Right kidney (tissue), 1 donor: Measurements from ENCODE around the gene FIGNL2.

Experiments used
- DNase-seq: peaks from one replicate; pipeline ENCODE4 v3.0.0-alpha.2; 2016

FIGNL2 gene

DNA sequence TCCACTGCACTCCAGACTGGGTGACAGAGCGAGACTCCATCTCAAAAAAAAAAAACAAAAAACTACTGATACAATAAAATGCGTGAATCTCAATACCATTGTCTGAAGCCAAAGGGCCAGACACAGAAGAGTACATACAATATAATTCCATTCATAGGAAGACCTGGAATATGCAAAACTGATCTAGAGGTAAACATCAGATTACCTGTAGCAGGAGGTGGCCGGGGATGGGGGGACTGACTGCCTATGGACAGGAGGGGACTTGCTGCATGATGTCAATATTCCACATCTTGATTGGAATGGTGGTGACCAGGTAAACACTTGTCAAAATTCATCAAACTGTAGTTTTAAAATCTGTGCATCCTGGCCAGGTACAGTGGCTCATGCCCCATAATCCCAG is 12.5 kb upstream of the FIGNL2 start:
- no peak for DNase-seq

DNA sequence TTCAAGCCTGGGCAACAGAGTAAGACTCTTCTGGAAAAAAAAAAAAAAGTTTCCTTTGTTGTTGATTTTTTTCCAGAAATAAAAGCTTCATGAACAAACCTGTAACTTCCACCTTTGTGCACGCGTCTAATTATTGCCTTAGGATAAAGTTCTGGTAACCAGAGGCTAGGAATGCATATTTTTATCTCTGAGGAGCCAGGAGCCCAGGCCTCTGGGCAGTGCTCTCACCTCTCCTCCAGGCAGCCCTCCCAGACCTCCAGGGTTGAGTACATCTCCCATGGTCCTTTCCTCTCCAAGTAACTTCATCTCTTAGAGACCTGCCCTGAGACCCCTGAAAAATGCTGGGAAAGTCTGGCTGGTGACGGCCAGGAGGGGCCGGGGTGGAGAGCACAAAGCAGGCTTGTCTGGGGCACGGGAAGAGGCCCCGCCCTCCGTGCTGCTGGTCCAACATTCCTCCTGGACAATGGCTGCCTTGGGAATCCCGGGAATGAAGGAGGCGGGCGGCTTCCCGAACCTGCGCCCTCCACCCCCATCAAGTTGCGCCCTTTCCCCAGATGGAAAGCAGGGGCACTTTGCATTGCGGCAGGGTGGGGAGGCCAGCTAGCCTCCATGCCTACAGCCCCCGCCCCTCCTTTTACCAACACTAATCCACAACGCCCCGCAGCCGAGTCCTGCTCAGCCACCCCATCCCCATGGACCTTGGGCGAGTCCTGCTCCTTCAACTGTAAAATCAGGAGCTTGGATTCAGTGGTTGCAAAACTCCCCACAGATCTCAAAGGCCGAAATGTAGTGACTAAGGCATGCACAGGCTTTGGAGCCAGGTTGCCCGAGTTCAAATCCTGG is 7.3 kb upstream of the FIGNL2 start:
- peak; percentile 76 for DNase-seq

DNA sequence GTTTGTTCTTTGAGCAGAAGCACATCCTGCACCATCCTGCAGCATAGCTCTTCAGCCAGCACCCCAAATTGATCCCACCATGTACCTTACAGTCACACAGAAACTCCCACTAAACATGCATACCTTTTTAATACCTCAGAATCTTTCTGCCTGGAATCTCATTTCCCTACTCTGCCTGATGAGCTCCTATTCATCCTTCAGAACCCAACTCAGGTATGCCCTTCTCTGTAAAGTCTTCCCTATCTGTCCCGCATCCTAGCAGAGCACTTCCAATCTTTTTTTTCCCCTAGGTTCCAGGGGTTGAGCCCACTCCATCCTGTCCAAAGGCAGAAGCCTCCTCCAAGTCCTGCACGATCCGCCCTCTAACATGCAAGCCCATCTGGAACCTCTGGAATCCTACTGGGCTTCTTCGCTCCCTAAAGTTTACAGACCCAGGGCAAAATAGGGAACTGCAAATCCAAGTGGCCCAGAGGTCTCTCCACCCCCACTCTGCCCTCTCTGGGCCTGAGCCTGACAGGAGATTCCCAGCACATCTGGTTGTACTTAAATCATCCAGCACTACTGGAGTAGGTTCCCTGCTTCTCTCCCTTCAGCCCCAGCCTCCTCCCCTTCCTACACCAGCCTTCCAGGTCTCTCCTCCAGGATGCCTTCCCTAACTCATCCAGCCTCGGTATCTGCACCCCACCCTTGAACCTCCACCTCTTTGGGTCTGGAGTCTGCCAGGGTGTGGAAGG is 4.1 kb upstream of the FIGNL2 start:
- DNase-seq = no peak

DNA sequence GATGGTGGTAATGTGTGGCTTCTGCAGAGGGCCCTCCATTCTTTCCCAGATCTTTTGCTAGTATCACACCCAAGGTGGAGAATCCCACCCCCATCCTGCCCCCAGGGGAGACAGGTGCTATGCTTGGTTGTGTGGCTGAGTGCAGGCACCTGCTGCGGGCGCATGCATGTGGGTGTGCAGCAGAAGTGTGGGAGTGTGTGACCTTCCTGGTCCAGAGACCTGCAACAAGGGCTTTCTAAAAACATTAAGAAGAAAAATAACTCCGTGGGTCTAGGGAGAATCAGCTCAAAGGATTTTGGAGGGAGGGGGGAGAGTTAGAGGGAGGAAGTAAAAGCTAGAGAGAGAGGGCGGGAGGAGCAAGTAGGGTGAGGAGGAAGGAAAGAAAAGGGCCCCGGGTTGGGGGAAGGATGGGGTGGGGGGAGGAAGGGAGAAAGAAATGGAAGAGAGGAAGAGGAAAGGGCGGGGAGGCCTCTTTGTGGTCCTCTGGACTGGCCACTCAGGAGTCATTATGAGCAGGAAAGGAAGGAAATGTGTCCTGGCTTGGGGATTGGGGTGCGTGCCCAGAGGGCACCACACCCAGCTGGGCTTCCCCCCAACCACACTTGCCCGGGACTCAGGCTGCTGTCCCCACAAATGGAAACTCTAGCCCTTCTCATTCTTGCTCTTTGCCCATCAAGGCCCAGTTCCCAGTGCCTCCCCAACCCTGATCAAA is 3.1 kb upstream of the FIGNL2 start:
- no peak for DNase-seq

DNA sequence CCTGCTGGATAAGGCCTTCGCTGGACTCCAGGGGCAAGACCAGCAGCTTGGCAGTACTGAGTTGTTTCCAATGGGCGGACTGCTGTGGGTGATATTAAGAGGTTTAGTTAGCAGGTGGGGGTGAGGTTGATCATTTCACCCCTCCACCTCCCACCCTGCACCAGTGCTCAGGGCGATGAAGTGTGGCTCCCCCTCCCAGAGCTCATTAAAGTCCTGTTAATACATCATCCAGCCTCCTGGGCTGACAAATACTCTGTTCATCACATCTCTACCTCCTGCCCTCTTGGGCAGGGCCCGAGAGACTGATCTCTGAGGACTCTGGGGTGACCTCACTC is 2.4 kb upstream of the FIGNL2 start:
- DNase-seq = no peak

DNA sequence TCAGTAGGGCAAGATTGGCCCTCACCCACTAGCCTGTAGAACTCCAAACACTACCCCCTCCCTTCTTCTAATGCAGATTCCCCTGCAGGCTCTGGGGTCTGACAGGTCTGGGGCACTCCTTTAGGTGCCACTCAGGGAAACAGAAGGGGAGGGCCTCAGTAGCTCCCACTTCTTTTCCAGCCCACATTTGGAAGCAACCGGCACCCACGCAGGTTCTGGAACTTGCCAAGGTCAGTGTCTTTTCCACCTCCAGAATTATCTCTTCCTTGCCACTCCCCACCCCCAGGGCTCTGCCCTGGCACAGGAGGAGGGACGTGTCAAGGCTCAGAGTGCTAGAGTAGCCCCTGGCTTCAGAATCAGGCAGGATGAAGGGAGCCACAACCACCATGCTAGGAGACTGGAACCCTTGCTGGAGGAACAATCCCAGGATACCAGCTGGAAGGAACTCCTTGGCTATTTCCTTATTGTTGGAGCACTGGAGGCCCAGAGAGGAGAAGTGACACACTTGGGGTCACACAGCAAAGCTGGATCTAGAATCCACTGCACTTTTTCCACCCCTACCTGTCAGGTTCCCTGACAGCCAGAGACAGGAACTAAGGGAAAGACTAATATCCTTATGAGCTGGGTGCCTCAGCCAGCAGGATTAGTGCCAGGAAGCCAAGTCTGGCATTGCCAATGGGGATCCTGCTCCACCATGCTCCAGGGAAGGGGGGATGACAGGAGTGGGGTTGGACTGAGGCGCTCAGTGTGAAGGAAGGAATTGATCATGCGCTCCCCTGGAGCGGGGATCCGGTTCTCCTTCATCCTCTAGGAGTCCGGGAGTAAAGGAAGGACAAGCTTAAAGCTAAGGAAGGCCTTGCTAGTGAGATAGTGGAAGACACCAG is 1.8 kb upstream of the FIGNL2 start:
- no peak for DNase-seq

DNA sequence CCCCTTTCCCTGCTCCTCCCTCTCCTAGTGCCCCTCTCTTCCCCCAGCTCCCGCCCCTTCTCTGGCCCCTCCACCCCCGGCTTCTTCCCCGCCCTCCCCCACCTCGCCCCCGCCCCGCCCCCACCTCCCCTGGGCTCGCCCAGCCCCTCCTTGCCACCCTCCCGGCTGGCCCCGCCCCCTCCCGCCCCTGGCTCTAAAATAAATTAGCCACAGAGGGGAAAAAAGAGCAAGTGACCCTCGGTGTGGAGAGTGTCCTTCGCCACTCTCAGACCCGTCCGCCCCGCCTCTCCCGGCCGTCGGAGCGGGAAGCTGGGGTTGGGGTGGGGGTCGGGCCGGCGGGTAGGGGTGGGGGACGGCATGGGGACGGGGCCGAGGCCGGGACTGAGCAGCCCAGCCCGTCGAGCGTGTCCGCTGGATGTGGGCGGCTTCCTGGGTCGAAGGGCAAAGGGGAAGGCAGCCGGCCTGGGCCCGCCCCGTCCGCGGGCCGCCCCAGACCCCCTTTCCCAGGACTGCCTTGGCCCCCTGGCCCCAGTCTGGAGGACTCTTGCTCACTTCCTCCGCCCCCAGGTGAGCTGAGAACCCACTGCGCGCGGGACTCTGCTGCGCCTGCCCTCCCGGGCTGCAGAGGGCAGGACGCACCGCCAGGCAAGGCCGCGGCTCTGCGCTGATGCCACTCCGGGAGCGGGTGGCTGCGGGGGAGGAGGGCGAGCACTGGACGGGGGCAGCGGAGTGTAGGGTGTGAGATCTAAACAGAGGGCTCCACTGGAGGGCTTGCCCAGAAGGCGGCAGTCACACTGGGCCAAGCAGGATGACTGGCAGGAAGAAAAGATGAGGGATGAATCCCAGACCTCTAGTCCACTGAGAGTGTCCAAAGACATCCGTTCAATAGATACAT is 570 bp upstream of the FIGNL2 start:
- DNase-seq = peak; percentile 72

DNA sequence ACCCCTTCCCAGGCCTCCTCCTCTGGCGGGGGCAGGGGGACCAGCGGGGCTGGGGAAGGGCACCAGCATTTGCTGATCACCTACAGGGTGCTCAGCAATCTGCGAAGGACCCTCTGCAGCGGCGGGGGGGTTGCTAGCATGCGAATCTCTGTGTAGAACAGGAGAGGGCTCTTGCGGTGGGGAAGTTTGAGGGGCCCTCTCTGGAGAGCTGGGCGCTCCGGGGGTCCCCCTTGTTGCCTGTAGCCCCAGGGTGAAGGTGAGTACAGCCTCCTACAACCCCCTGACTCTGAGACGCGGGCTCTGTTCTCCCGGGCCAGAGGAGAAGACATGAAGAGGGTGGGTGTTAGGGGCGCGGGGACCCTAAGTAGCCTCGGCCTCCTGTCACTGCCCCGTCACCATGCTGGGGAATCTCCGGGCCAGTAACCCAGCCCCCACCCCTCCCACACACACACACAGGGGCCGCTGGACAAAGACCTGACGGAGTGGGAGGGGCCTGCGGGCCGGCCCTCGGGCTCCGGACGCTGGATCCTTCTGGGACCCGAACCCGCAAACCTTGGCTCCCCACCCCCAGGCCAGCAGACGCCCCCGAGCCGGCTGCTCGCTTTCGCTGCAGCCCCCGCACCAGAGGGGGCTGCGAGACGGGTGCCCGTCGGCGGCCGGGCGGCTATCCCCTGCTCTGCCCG is 734 bp downstream of the FIGNL2 start:
- DNase-seq = peak; percentile 75

DNA sequence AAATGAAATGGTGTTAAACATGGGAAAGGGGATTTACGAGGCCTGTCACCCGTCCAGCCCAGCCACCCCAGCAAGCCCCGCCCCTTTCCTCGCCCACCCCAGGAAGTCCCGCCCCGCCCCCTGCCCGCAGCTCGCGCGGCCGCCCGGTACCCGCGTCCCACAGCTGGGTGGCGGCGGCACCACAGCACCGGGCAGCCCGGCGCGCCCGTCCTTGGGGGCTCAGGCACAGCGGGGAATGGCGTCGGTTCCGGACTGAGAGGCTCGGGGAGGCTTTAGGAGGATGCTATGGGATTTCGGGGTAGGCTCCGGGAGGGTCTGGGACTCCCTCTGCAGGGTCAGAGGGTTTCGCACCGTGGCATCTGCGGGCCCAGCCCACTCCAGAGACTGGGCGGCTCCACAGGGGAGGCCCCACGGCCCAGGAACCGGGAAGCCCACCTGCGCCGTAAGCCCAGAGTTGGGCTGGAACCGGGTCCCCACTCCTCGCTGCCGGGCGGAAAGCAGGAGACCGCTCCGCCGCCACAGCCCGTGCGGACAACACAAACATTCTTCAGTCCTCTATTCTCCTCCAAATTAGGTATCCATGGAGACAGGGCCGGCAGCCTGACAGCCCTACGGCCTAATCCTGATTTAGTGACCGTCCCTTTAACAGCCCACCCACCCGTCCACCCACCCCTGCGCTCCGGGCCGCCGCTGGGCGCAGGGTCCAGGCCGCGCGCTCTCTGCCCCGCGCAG is 1.4 kb downstream of the FIGNL2 start:
- peak; percentile 93 for DNase-seq

DNA sequence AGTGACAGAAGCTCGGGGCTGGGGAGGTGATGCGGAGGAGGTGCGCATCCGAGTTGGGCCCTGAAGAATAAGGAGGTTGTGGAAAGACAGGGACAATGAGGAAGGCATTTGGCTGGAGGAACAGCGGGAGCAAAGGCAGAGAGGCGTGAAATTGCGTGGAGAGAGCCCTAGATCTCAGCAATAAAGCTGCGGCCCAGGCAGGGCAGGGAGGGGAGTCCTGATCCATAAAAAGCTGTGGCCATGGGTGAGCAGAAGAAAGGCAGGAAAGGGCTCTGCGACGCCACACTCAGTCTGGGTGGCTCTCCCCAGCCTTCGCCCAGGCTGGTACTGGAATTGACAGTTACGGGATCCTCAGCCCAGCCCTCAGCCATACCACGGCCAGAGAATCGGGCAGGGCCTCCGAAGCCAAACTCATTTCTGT is 2.2 kb downstream of the FIGNL2 start:
- no peak for DNase-seq

DNA sequence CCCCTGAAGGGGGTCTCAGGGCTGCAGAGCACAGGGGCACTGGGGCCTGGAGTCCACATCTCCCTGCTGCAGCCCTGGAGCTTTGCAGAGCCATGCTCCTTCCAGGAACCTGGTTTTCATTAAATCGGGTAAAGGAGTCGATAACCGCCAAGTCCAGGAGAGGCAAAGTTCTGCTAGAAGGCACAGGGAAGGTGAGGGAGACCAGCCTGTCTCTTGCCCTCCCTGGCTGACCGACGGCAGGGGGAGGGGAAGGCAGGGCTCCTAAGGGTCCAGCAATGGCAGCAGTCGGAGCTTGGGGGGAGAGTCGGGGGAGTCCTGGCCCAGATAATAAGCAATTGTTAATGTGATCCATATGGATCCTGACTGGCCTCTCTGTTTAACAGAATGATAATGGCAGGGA is 3.0 kb downstream of the FIGNL2 start:
- DNase-seq = no peak

DNA sequence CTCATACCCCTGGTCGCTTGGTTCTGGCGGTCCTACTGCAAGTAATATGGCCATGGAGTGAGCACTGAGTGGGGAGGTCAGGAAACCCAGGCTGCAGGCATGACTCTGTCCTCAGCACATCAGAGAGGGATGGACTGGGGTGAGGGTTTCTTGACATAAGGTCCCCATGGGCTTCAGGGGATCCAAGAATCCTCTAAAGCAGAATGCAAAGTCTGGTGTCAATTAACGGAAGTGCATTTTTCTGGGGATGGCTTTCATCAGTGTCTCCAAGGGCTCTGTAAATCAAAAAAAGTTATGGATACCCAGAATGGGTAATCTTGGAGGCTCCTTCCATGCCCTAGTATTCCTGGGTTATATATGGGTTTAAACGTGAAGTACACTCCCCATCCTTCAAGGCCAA is 3.7 kb downstream of the FIGNL2 start:
- no peak for DNase-seq

DNA sequence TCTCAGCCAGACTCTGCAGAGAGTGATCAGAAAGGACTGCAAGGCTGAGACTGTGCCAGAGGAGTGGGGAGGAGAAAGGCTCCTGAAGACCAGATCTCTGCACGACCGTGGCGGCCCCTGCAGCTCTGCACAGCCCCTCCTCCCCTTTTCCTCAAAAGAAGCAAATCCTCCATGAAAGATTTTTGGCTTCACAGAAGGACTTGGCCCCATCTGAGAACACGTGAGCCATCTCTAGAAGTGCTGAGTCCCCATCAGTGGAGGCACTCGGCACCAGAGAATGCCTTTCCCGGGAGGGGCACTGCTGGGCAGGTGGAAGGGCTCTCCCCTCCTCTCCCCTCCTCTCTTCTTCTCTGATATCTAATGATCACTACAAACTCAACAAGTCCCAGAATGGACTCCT is 6.8 kb downstream of the FIGNL2 start:
- DNase-seq = no peak

DNA sequence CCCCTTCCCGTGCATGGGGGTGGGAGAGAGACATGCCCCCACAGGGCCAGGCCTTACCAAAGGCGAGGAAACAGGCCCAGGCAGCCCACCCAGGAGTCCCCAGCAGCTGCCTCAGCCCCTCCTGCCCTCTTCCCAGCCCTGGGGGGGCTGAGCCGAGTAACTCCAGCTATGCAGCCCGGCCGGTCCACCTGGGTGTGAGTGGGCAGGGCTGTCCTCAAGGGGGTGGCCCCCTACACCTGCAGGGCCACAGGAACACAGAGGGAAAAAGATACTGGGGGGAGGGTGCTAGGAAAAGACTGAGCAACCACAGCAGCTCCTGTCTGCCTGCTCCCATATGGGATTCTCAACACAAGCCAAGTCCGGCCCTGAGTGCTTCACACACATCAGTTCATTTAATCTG is 7.6 kb downstream of the FIGNL2 start:
- DNase-seq = no peak

DNA sequence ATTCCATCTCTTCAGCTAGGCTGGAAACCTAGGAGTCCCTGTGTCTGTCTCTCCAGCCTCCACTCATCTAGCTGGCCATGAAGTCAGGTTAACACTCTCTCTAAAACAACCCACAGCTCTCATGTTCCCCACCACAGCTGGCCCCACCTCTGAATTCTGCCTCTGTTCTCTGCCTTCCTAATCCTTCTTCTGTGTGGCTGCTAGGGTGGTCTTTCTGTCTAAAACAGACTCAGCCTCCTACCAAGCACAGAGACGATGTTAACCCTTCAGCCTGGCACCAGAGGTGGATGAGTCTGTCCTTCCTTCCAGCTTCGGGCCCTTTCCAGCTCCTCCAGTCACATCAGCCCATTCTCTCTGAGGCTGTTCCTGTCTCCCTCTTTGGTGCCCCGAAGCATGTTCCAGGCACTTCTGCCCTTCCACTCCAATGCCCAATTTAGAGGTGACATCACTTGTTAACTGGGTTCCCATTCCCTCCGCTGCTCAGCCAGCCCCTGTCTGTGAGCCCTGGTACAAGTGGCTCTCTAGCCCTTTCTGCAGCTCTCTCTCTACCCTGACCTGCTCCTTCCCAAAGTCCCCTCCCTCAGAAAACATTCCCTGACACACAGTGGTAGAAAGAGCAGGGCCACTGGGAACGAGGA is 9.1 kb downstream of the FIGNL2 start:
- DNase-seq = no peak

DNA sequence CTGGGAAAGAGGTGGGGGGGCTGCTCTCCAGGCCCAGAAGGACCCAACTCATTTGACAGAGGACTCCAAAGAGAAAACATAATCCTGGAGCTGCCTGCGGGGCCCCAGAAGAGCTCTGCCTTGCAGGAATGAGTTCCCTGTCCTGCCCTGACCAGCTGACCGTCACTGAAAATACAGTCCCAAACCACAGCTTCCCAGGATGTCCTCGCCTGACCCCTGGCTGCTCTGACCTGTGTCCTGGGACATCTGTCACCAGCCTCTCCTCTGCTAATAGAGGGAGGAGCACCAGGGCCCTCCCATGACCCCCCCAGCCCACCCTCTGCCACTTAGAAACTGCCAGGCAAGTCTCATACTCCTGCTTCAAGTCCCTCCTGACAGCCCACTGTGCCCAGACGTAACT is 9.8 kb downstream of the FIGNL2 start:
- DNase-seq = no peak

DNA sequence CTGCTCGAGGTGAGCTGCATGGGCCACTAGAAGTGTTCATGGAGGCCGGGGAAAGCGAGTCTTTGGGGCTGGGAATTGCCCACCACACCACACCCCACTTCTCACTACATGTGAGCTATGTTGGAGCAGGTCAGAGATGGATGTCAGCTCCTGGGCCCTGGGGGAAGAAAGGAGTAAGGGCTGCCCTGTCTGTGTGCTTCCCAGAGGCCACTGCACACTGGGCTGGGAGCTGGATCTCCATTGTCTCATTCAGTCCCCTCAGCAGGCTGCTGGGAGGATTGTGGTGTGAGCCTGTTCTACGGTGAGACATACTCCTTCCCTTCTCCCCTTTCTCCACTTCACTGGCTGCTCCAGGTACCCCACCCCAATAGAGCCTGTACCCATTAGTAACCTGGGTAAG is 10.5 kb downstream of the FIGNL2 start:
- no peak for DNase-seq

DNA sequence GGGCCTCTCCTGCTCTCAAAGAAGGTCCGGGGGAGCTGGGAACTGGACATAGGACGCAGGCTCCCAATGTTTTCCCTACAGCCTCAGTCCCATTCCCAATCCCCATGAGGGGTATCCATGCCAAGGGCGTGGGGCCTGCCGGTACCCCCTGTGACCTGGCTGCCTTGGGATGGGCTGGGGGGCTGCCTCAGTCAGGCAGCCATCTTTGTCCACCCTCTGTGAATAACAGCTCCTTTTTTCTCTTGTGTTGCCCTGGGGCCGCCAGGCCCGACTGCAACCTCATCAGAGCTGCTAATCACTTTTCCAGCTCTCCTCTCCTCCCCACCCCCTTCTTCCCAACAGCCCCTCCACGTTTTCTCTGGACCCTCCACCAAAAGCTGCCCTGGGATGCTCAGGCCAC is 11.2 kb downstream of the FIGNL2 start:
- DNase-seq = peak; percentile 36

DNA sequence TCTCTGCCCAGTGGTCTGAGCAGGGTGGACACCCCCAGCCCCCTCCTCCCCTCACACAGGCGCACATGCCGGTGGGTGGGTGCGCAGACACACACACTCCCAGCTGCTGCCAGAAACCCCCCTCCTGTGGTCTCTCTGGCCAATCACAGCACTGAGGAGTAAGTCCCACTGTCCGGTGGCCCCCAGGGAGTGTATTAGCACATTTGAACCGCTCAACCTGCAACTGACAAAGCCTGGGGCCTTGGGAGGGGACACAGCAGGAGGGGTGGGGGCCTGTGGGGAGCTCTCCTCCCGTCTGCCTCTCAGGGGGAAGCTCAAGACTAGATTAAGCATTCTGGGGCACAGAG is 11.7 kb downstream of the FIGNL2 start:
- DNase-seq = peak; percentile 29
